HuH-7 (cell line): ENCODE measurements around the gene IL17D.
"Not testable (repeated sequence)": the region's sequence is repeated elsewhere in the genome, so short reads cannot be mapped to it uniquely, and the experiment has no call there.

Experiments
- DNase-seq: peaks from one replicate; pipeline ENCODE4 v3.0.0; 2011; ENCODE audit warnings: low spot score

IL17D gene

GRCh38 chr13:20702915-20703779, at the start of gene IL17D:
TSS of gene IL17D (plus strand) at chr13:20703699. CDS start at chr13:20704002, 303 bp downstream.
- peak; percentile 53 for DNase-seq

GRCh38 chr13:20654156-20654555, 49.3 kb upstream of the IL17D start:
- no peak for DNase-seq

- no peak for DNase-seq
Measured at GRCh38 chr13:20658451-20659040, 45.0 kb upstream of the IL17D start.

- no peak for DNase-seq
Measured at GRCh38 chr13:20664351-20664750, 39.1 kb upstream of the IL17D start.

- DNase-seq, result no peak
Measured at GRCh38 chr13:20666948-20667347, 36.6 kb upstream of the IL17D start.

- DNase-seq, result no peak
Measured at GRCh38 chr13:20667857-20668437, 35.6 kb upstream of the IL17D start.

GRCh38 chr13:20669162-20669561, 34.3 kb upstream of the IL17D start:
- no peak for DNase-seq

GRCh38 chr13:20671789-20672188, 31.7 kb upstream of the IL17D start:
- DNase-seq, result no peak

- DNase-seq, result no peak
Measured at GRCh38 chr13:20672772-20673171, 30.7 kb upstream of the IL17D start.

GRCh38 chr13:20673715-20674114, 29.8 kb upstream of the IL17D start:
- no peak for DNase-seq

GRCh38 chr13:20676213-20676612, 27.3 kb upstream of the IL17D start:
- DNase-seq, result no peak

- DNase-seq, result not testable (repeated sequence)
Measured at GRCh38 chr13:20678606-20679005, 24.9 kb upstream of the IL17D start.

- no peak for DNase-seq
Measured at GRCh38 chr13:20679879-20680278, 23.6 kb upstream of the IL17D start.

GRCh38 chr13:20680416-20681080, 23.0 kb upstream of the IL17D start:
- DNase-seq, result no peak

- DNase-seq, result not testable (repeated sequence)
Measured at GRCh38 chr13:20681481-20681880, 22.0 kb upstream of the IL17D start.

GRCh38 chr13:20682061-20682460, 21.4 kb upstream of the IL17D start:
- DNase-seq, result no peak

- DNase-seq, result no peak
Measured at GRCh38 chr13:20684041-20684440, 19.5 kb upstream of the IL17D start.

- no peak for DNase-seq
Measured at GRCh38 chr13:20684546-20684945, 19.0 kb upstream of the IL17D start.

GRCh38 chr13:20685092-20685491, 18.4 kb upstream of the IL17D start:
- DNase-seq, result no peak

- no peak for DNase-seq
Measured at GRCh38 chr13:20686167-20686566, 17.3 kb upstream of the IL17D start.

GRCh38 chr13:20686863-20687579, 16.5 kb upstream of the IL17D start:
- DNase-seq, result no peak

GRCh38 chr13:20689291-20689690, 14.2 kb upstream of the IL17D start:
- no peak for DNase-seq
